Loucy (cell line): Measurements from ENCODE around the gene ALPP.
"Not testable (repeated sequence)": the region's sequence is repeated elsewhere in the genome, so short reads cannot be mapped to it uniquely, and the experiment has no call there.

Source experiments
- H2AFZ ChIP-seq: fragments of 200-600 bp; sonication (generic); 2 replicates; pipeline ENCODE4 v1.6.0; 2016; ENCODE audit warnings: antibody characterized with exemption, mild to moderate bottlenecking, low read length, moderate library complexity
- H3F3A ChIP-seq: fragments of 200-600 bp; 2 replicates; pipeline ENCODE4 v1.6.0; 2016; ENCODE audit warnings: antibody characterized with exemption, low read depth, mild to moderate bottlenecking
- H3K27me3 ChIP-seq: fragments of 200-600 bp; sonication (generic); 2 replicates; pipeline ENCODE4 v1.6.1; 2014; ENCODE audit warnings: low read length, mild to moderate bottlenecking; ENCODE audit not compliant: insufficient read depth, poor library complexity, severe bottlenecking
- H3K36me3 ChIP-seq: fragments of 200-600 bp; sonication (generic); 2 replicates; pipeline ENCODE4 v1.6.1; 2016; ENCODE audit warnings: low read length; ENCODE audit not compliant: insufficient read depth
- H3K4me1 ChIP-seq: fragments of 200-600 bp; sonication (generic); 2 replicates; pipeline ENCODE4 v1.5.1; 2014; ENCODE audit warnings: low read length, mild to moderate bottlenecking; ENCODE audit not compliant: insufficient read depth, poor library complexity, severe bottlenecking
- H3K4me2 ChIP-seq: fragments of 200-600 bp; sonication (generic); 2 replicates; pipeline ENCODE4 v1.6.0; 2014; ENCODE audit warnings: antibody characterized with exemption, low read length, low read depth, mild to moderate bottlenecking; ENCODE audit not compliant: poor library complexity, severe bottlenecking
- H3K4me3 ChIP-seq: fragments of 200-600 bp; sonication (generic); 2 replicates; pipeline ENCODE4 v1.5.1; 2014; ENCODE audit warnings: low read length, mild to moderate bottlenecking, mixed read lengths; ENCODE audit not compliant: poor library complexity, severe bottlenecking
- H3K79me2 ChIP-seq: fragments of 200-600 bp; sonication (generic); 2 replicates; pipeline ENCODE4 v1.6.1; 2014; ENCODE audit warnings: low read length; ENCODE audit not compliant: insufficient read depth
- H3K9ac ChIP-seq: fragments of 200-600 bp; sonication (generic); 2 replicates; pipeline ENCODE4 v1.6.0; 2014; ENCODE audit warnings: mild to moderate bottlenecking, low read depth, low read length, moderate library complexity; ENCODE audit not compliant: poor library complexity, severe bottlenecking
- H3K9me2 ChIP-seq: fragments of 200-600 bp; sonication (generic); replicated peaks from 2 replicates; pipeline ENCODE4 v1.6.1; 2016; ENCODE audit warnings: low read depth, low read length, mixed read lengths
- H3K9me3 ChIP-seq: fragments of 200-600 bp; sonication (generic); 2 replicates; pipeline ENCODE4 v1.6.1; 2014; ENCODE audit warnings: mild to moderate bottlenecking, antibody characterized with exemption, low read length, low read depth; ENCODE audit not compliant: insufficient read depth
- H4K20me1 ChIP-seq: fragments of 200-600 bp; sonication (generic); 2 replicates; pipeline ENCODE4 v1.6.0; 2014; ENCODE audit warnings: antibody characterized with exemption, low read length, mild to moderate bottlenecking; ENCODE audit not compliant: insufficient read depth, poor library complexity, severe bottlenecking
- CTCF ChIP-seq: fragments of 200-600 bp; sonication (generic); conservative IDR thresholded peaks from 2 replicates; pipeline ENCODE4 v1.5.1; 2014; ENCODE audit warnings: mild to moderate bottlenecking, antibody characterized with exemption, low read length
- EZH2phosphoT487 ChIP-seq: fragments of 200-600 bp; IDR thresholded peaks from 2 replicates; pipeline ENCODE4 v1.6.1; 2018; ENCODE audit warnings: antibody characterized with exemption, mild to moderate bottlenecking, moderate library complexity, borderline replicate concordance

Gene ALPP

DNA sequence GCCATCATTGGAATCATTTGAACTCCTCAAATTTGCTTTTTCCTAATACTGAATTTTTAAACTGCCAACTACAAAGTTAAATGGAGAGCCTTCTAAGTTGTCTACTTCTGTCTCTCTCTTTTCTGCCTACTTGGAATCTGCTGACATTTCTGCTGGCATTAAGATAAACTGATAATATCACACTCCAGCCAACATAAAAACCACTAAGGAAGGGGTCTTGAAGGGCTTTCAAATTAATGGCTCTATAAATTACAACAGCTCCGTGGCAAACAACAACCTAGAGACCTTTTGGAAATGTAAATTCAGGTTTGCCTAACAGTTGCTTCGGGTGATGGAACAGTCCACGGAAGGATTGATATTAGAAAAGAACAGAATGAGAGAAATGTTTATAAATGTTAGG lies 12.1 kb downstream of the ALPP start:
- peak overlapping the region; percentile 21 for H3K4me2 ChIP-seq
- no peaks in the 10 kb centered on the region for H3F3A ChIP-seq
- peak overlapping the region; percentile 2 for H3K9ac ChIP-seq
- no peaks in the 10 kb centered on the region for H4K20me1 ChIP-seq
- no peaks in the 10 kb centered on the region for H3K27me3 ChIP-seq
- H3K4me1 ChIP-seq, result peaks cover 15% of the 10 kb centered on the region
- H3K9me2 ChIP-seq, result no peaks in the 10 kb centered on the region
- no peak for TF ChIP-seq CTCF
- TF ChIP-seq EZH2phosphoT487, result no peak
- H3K4me3 ChIP-seq, result peak overlapping the region; percentile 5
- no peaks in the 10 kb centered on the region for H3K36me3 ChIP-seq
- no peaks in the 10 kb centered on the region for H3K79me2 ChIP-seq
- peak overlapping the region; percentile 13; the same call in 1 of the 2 replicates for H2AFZ ChIP-seq
- H3K9me3 ChIP-seq, result no peaks in the 10 kb centered on the region

DNA sequence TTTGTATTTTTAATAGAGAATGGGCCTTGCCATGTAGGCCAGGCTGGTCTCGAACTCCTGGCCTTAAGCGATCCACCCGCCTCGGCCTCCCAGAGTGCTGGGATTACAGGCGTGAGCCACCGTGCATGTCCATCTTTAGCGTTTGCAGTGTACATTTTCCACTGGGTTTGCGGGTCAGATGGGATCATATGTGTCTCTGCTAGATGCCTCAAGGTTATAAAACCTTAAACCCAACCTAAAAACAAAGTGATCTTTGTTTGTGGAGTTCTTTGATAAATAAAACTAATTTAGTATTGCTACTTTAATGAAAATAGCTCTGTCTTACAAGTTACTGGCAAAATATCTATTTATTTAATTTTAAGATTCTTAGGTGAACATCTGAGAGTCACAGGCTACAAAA lies 15.0 kb downstream of the ALPP start:
- Histone ChIP-seq H4K20me1 (no peaks in the 10 kb centered on the region), H3K36me3 (no peaks in the 10 kb centered on the region), H3F3A (no peaks in the 10 kb centered on the region), H3K9me2 (no peaks in the 10 kb centered on the region), H3K4me1 (peaks cover 15% of the 10 kb centered on the region), H3K9ac (no peak overlapping the region), H3K27me3 (no peaks in the 10 kb centered on the region), H3K79me2 (no peaks in the 10 kb centered on the region), H3K9me3 (no peaks in the 10 kb centered on the region), H3K4me2 (no peak overlapping the region), H2AFZ (no peak overlapping the region), H3K4me3 (no peak overlapping the region)
- no peak for TF ChIP-seq CTCF
- TF ChIP-seq EZH2phosphoT487, result no peak

- H4K20me1 ChIP-seq, H3K9me3 ChIP-seq, H3K4me3 ChIP-seq, H3K27me3 ChIP-seq, H3K79me2 ChIP-seq, H3K4me2 ChIP-seq, H2AFZ ChIP-seq, H3K9ac ChIP-seq, H3K9me2 ChIP-seq, H3K36me3 ChIP-seq, H3F3A ChIP-seq: not testable (repeated sequence)
- H3K4me1 ChIP-seq, result peaks cover 15% of the 10 kb centered on the region
Observed at GRCh38 chr2:232394431-232394830, 15.9 kb downstream of the ALPP start.

DNA sequence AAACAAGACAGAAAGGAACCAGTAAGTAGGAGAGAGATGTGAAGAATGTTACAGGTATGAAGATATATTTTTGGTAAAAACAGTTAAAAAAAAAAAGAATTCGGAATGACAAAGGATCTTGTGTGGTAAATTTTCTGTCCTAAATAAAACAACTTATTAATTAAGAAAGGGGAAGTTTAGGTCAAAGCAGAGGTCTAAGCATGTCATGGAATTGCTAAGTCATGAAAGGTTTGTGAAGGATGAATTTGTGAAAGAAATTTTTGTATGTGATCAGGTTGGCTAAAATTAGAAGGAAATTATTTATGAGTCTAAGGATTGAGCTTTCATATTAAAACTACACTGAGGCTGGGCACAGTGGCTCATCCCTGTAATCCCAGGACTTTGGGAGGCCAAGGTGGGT lies 17.0 kb downstream of the ALPP start:
- Histone ChIP-seq H3K9me3 (no peaks in the 10 kb centered on the region), H3K36me3 (no peaks in the 10 kb centered on the region), H3K9me2 (no peaks in the 10 kb centered on the region), H4K20me1 (no peaks in the 10 kb centered on the region), H3K4me1 (peaks cover 6% of the 10 kb centered on the region), H3K27me3 (no peaks in the 10 kb centered on the region), H3F3A (no peaks in the 10 kb centered on the region), H2AFZ (no peak overlapping the region), H3K9ac (no peak overlapping the region), H3K4me3 (no peak overlapping the region), H3K4me2 (no peak overlapping the region), H3K79me2 (no peaks in the 10 kb centered on the region)
- TF ChIP-seq EZH2phosphoT487, result no peak
- TF ChIP-seq CTCF, result no peak
